ENCODE results near the gene CCNT2.
"Not testable (repeated sequence)": the region's sequence is repeated elsewhere in the genome, so short reads cannot be mapped to it uniquely, and the experiment has no call there.

Gene CCNT2

DNA sequence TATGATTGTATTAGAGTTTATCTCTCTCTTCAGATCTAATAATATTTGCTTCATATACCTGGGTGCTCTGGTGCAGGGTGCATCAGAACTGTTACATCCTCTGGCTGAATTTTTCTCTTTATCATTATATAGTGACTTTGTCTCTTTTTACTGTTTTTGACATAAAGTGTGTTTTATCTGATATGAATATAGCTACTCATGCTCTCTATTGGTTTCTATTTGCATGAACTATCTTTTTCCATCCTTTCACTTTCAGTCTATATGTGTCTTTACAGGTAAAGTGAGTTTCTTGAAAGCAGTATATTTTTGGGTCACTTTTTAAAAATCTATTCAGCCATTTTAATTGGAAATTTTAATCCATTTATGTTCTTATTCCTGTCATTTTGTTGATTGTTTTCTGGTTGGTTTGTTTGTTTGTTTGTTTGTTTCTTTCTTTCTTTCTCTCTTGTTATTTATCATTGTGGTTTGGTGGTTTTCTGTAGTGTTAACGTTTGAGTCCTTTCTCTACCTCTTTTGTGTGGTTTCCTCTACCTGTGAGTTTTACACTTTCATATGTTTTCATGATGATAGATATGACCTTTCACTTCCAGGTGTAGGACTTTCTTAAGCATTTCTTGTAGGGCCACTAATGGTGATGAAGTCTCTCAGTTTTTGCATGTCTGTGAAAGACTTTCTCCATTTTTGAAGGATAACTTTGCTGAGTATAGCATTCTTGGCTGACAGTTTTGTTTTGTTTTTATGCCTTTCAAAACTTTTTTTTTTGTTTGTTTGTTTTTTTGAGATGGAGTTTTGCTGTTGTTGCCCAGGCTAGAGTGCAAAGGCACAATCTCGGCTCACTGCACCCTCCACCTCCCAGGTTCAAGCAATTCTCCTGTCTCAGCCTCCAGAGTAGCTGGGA is 54.9 kb downstream of the CCNT2 start:
- FAIRE-seq (no peak), DNase-seq (ENCODE audit: insufficient read length, low spot score) (no peak)

DNA sequence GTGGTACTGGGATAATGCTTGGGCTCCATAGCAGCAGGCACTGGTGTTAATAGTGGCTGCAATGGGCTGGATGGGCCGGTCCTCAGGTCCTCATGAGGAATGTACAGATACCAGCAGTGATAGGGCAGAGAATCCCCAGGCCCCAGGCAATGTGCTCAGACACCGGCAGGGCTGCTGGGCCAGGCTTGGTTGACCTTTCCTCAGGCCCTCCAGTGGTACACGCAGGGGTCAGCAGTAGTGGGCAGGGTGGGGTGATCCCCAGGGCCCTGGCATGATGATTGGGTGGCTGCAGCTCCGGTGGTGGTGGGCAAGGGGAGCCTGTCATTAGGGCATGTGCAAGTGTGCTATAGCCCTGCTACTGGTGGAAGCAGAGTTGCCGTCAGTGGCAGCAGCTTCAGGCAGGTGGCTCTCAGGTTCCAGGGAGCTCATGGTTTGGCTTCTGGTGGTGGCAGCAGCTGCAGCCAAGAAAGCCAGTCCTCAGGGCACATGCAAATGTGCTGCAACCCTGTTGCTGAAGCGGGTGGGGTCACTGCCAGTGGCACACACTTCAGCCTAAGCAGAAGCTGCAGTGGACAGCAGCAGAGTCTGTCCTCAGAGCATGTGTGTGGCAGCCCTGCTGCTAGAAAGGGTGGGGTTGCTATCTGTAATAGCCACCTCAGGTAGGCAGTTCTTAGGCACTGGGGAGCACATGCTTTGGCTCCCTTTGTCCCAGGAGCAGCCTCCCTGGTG is 56.8 kb downstream of the CCNT2 start:
- DNase-seq (ENCODE audit: insufficient read length, low spot score) = no peak
- no peak for FAIRE-seq

DNA sequence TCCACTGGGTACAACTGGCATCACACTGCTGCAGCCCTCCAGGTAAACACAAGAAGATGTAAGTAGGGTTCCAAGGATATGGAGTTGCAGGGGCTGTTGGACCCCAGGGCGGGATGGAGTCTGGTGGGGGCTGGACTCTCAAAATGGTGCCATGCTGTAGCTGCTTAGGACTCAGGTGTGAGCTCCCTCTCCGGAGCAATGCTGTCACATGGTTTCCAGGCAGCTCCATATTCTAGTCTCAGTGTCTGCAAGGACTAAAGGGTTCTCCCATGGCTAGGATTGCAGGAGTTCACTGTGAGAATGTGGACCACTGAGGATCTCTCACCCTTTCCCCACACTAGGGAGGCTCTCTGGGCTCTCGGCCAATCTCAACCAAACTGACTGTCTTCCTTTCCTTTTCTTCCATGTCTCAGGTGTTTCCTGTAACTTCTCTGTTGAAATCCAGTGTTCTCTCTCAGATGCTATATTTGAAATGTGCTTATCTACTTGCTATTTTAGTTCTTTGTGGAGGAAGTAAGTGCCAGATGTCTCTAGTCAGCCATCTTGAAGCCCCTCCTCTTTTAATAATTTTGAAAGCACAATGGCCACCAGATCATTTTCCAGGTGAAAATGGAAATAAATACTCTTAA is 57.6 kb downstream of the CCNT2 start:
- FAIRE-seq (no peak), DNase-seq (ENCODE audit: insufficient read length, low spot score) (no peak)

- FAIRE-seq; DNase-seq (ENCODE audit: insufficient read length, low spot score): not testable (repeated sequence)
These were observed 58.5 kb downstream of the CCNT2 start for GRCh38 chr2:134977104-134977503.

DNA sequence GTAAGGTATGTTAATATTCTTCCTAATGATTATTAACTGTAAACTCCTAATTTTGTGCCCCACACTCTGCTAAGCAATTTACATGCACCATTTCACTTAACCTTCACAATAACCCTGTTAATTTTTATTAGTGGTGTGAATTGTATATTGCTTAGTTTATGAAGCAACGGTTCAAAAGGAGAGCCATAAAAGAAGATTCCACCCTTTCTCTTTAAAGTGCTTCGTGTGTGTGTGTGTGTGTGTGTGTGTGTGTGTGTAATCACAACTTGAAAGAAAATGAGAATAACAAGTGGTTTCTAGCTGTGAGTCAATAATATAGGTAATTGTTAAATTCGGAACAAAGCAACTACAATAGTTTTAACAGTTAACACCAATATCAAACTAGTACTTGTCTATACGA is 60.6 kb downstream of the CCNT2 start:
- FAIRE-seq (no peak), DNase-seq (ENCODE audit: insufficient read length, low spot score) (no peak)

GRCh38 chr2:134980639-134981038 is 62.0 kb downstream of the CCNT2 start:
- DNase-seq (ENCODE audit: insufficient read length, low spot score) (no peak), FAIRE-seq (no peak)

- DNase-seq (ENCODE audit: insufficient read length, low spot score) (no peak), FAIRE-seq (no peak)
These were observed 64.0 kb downstream of the CCNT2 start for GRCh38 chr2:134982603-134983002.

DNA sequence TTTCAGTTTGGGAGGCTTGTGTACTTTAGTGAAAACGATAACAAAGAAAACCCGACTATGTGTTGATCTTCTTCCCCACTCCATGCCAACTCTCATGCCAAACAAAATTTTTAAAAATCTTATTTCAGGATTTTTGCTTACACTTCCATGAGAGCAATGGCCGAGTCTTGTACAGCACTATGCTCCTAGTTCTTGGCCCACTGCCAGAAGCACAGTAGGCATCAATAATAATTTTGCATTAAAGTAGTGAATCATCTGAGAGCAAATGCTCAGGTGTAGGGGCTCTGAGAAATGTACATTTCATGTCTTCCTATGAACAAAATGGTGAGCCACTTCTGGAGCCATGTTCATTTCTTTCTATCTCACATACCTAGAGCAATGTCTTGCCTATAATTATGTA is 66.4 kb downstream of the CCNT2 start:
- FAIRE-seq (no peak), DNase-seq (ENCODE audit: insufficient read length, low spot score) (no peak)

DNA sequence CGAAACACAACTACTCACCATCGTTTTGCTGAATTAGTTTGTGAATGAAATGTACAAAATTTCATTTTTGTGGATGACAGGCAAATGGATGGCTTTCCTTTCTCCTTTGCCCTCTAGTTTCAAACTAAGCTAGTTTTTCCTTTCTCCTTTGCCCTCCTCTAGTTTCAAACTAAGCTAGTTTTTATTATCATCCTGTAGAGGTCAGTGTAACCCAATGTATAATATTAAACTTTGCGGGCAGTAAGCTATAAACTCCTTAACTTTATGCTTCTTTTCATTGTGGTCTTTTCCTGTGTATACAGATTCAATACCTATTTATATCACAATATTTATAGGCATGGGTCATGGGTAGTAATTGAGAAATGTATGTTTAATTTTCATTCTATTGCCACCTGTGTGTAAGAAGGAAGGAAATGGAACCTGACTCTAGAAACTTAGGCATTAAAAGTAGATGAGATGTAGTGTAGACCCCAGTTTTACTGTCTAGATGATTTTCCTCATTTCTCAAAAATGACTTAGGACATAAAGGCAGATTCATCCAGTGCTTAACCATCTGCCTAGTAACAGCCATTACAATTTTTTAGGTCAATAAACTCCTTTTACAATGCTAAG is 70.5 kb downstream of the CCNT2 start:
- no peak for FAIRE-seq
- DNase-seq (ENCODE audit: insufficient read length, low spot score) = peak; percentile 37

GRCh38 chr2:134999521-134999920 is 80.9 kb downstream of the CCNT2 start:
- no peak for DNase-seq (ENCODE audit: insufficient read length, low spot score)
- FAIRE-seq = no peak

DNA sequence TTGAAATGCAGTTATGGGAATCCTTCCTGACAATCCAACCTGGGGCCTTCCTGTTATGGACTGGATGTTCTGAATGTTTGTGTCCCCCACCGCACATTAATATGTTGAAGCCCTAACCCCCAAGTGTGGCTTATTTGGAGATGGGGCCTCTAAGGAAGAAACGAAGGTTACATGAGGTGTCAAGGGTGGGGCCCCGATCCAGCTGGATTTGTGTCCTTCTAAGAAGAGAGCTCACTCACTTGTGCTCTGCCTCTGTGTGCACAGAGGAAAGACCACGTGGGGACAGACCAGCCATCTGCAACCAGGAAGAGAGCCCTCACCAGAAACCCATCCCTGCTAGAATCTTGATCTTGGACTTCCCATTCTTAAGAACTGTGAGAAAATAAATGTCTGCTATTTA is 84.2 kb downstream of the CCNT2 start:
- DNase-seq (ENCODE audit: insufficient read length, low spot score) (no peak), FAIRE-seq (no peak)

DNA sequence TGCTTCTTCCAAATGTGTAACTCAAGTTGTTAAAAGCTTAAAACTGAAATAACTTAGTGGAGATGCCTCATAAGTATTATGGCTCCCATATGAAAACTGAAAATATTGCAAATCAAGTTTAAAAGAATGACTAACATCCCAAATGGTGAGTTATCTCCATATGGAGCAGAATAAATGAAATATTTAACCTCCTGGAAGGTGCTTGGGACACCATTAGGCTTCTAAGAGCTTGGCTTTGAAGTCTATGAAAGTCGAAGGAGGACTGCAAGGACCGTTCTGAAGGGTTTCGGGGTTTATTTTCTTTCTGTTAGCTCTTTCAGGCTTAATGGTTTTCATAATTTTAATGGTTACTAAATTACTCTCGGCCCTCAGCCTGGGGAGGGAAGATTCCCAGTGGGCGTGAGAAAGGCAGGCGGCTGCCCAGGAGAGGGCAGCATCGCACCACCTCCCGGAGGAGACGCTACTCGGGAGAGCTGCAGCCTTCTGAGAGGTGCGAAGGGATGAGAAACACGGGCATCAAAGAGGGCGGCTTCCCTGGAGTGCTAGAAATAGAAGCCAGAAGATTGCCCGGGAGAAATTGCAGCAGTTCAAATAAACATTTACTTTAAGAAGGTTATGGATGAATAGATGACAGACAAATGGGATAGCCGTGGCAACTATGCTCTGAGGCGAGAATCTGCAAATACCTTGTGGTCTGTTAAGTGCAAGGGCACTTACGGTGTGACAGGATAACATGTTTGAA is 85.6 kb downstream of the CCNT2 start:
- FAIRE-seq (no peak), DNase-seq (ENCODE audit: insufficient read length, low spot score) (peak; percentile 86)

- DNase-seq (ENCODE audit: insufficient read length, low spot score) (no peak), FAIRE-seq (no peak)
These were observed 87.1 kb downstream of the CCNT2 start for GRCh38 chr2:135005753-135006152.
